SU-DHL-6 (cell line): ENCODE results near the gene CDSN.

Experiments
- H2AFZ ChIP-seq: fragments of 200-600 bp; sonication (generic); 2 replicates; pipeline ENCODE4 v1.6.1; 2014; ENCODE audit warnings: low read depth, mild to moderate bottlenecking, moderate library complexity, mixed read lengths, antibody characterized with exemption, low read length; ENCODE audit not compliant: severe bottlenecking
- H3F3A ChIP-seq: fragments of 200-600 bp; shearing (Covaris generic); 2 replicates; pipeline ENCODE4 v1.6.0; 2016; ENCODE audit warnings: antibody characterized with exemption, mild to moderate bottlenecking; ENCODE audit not compliant: insufficient read depth
- H3K27ac ChIP-seq: fragments of 200-600 bp; sonication (generic); 2 replicates; pipeline ENCODE4 v1.5.1; 2016; ENCODE audit warnings: low read depth, mild to moderate bottlenecking, low read length, moderate library complexity, mixed read lengths
- H3K27me3 ChIP-seq: fragments of 200-600 bp; sonication (generic), shearing (Covaris generic); 2 replicates; pipeline ENCODE4 v1.6.0; 2014; ENCODE audit warnings: mild to moderate bottlenecking, low read length
- H3K36me3 ChIP-seq: fragments of 200-600 bp; sonication (generic); 2 replicates; pipeline ENCODE4 v1.6.1; 2014; ENCODE audit warnings: mild to moderate bottlenecking, low read length, mixed read lengths
- H3K4me2 ChIP-seq: fragments of 300-600, 200-600 bp; shearing (Covaris generic), sonication (generic); 2 replicates; pipeline ENCODE4 v1.6.0; 2014; ENCODE audit warnings: low read length, low read depth, mild to moderate bottlenecking; ENCODE audit not compliant: poor library complexity, severe bottlenecking
- H3K4me3 ChIP-seq: fragments of 200-600 bp; sonication (generic); 2 replicates; pipeline ENCODE4 v1.5.1; 2014; ENCODE audit warnings: antibody characterized with exemption, low read length, mild to moderate bottlenecking, mixed read lengths; ENCODE audit not compliant: insufficient read depth, poor library complexity, severe bottlenecking
- H3K79me2 ChIP-seq: fragments of 200-600 bp; sonication (generic); 2 replicates; pipeline ENCODE4 v1.6.1; 2014; ENCODE audit warnings: mild to moderate bottlenecking, low read length, moderate library complexity; ENCODE audit not compliant: insufficient read depth
- H3K9ac ChIP-seq: fragments of 200-600 bp; sonication (generic); 2 replicates; pipeline ENCODE4 v1.7.0; 2014; ENCODE audit warnings: mild to moderate bottlenecking, low read length
- H3K9me2 ChIP-seq: fragments of 200-600 bp; sonication (generic); replicated peaks from 2 replicates; pipeline ENCODE4 v1.6.1; 2014; ENCODE audit warnings: low read length; ENCODE audit not compliant: insufficient read depth
- H3K9me3 ChIP-seq: fragments of 200-600 bp; sonication (generic); 2 replicates; pipeline ENCODE4 v1.6.1; 2014; ENCODE audit warnings: low read length, mixed read lengths; ENCODE audit not compliant: insufficient read depth
- H4K20me1 ChIP-seq: fragments of 200-600 bp; sonication (generic); 2 replicates; pipeline ENCODE4 v1.6.1; 2014; ENCODE audit warnings: low read depth, mild to moderate bottlenecking, antibody characterized with exemption, low read length, moderate library complexity, mixed read lengths
- CTCF ChIP-seq: fragments of 200-600 bp; sonication (generic); IDR thresholded peaks from one replicate; pipeline ENCODE4 v1.5.1; 2017; ENCODE audit warnings: antibody characterized with exemption, mild to moderate bottlenecking, low read length, moderate library complexity; ENCODE audit not compliant: insufficient read depth, poor library complexity, severe bottlenecking
- EZH2phosphoT487 ChIP-seq: fragments of 200-600 bp; sonication (generic), shearing (Covaris generic); conservative IDR thresholded peaks from 2 replicates; pipeline ENCODE4 v1.6.1; 2018; ENCODE audit warnings: mild to moderate bottlenecking, antibody characterized with exemption, low read length, moderate library complexity, mixed read lengths

CDSN gene

GRCh38 chr6:31081872-31082271 is 38.4 kb downstream of the CDSN start:
- Histone ChIP-seq H3K4me2 (no peak overlapping the region), H3K9ac (no peak overlapping the region), H3F3A (no peaks in the 10 kb centered on the region), H3K9me3 (no peaks in the 10 kb centered on the region), H3K79me2 (no peaks in the 10 kb centered on the region), H3K36me3 (no peaks in the 10 kb centered on the region), H2AFZ (no peak overlapping the region), H3K9me2 (no peaks in the 10 kb centered on the region), H3K4me3 (no peak overlapping the region), H3K27ac (no peak overlapping the region), H4K20me1 (no peaks in the 10 kb centered on the region), H3K27me3 (no peaks in the 10 kb centered on the region)
- no peak for TF ChIP-seq CTCF

- Histone ChIP-seq H3K9ac (no peak overlapping the region), H3K9me3 (no peaks in the 10 kb centered on the region), H3K79me2 (no peaks in the 10 kb centered on the region), H4K20me1 (no peaks in the 10 kb centered on the region), H2AFZ (peak overlapping the region; percentile 85), H3K36me3 (no peaks in the 10 kb centered on the region), H3K4me3 (no peak overlapping the region), H3K27me3 (no peaks in the 10 kb centered on the region), H3K4me2 (peak overlapping the region; percentile 24), H3K27ac (no peak overlapping the region), H3K9me2 (no peaks in the 10 kb centered on the region), H3F3A (no peaks in the 10 kb centered on the region)
- TF ChIP-seq EZH2phosphoT487, result no peak
- TF ChIP-seq CTCF, result peak; percentile 96
These were observed 40.5 kb downstream of the CDSN start for GRCh38 chr6:31079656-31080261.

DNA sequence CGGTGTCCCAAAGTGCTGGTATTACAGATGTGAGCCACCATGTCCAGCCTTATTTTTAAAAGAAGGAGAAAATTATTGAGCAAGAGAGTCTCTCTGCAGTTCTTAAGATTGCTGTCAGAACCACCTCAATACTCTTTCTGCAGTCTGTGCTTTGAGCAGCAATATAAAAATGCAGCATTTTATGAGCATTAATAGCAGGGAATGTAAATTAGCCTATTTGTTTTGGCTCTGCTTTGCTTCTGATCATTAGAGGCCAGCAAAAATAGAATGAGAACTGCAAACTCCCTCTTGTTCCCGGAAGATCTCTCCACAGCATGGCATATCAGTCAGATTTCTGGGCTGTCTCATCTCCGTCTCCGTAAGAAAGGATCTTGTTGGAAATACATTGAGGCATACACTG is 43.6 kb downstream of the CDSN start:
- H3K9me3 ChIP-seq, result no peaks in the 10 kb centered on the region
- H3K4me3 ChIP-seq, result no peak overlapping the region
- TF ChIP-seq CTCF, result no peak
- no peaks in the 10 kb centered on the region for H3K9me2 ChIP-seq
- no peaks in the 10 kb centered on the region for H4K20me1 ChIP-seq
- H3K4me2 ChIP-seq, result no peak overlapping the region
- no peak overlapping the region for H2AFZ ChIP-seq
- no peaks in the 10 kb centered on the region for H3F3A ChIP-seq
- no peak overlapping the region for H3K9ac ChIP-seq
- H3K79me2 ChIP-seq, result no peaks in the 10 kb centered on the region
- H3K27ac ChIP-seq, result no peak overlapping the region
- H3K36me3 ChIP-seq, result no peaks in the 10 kb centered on the region
- no peaks in the 10 kb centered on the region for H3K27me3 ChIP-seq
